NCI-H2081 treated with DMSO at 0.1 percent for 48 hours (cell line): ENCODE measurements around the gene ACOX1.
"Not testable (repeated sequence)": the region's sequence is repeated elsewhere in the genome, so short reads cannot be mapped to it uniquely, and the experiment has no call there.

ENCODE experiments used
- DNase-seq: peaks from one replicate; lab custom pipeline; 2025; lab: John Stamatoyannopoulos, UW

The ACOX1 gene

DNA sequence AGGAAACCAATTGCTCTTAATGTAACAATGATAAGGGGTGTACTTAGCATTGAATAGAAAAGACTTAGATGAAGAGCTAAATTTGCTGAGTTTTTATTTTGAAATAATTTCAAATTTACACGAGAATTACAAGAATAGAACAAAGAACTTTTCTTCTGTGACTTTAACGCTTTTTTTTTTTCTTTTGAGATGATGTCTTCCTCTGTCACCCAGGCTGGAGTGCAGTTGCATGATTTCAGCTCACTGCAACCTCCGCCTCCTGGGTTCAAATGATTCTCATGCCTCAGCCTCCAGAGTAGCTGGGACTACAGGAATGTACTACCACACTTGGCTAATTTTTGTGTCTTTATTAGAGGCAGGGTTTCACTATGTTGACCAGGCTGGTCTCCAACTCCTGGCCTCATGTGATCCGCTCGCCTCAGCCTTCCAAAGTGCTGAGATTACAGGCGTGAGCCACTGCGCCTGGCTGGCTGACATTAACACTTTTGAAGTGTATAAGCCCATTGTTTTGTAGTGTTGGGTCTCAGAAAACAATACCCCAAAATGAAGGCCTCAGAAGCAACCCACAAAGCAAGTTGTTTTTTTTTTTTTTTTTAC, 2.2 kb upstream of the ACOX1 start:
- DNase-seq: no peak

DNA sequence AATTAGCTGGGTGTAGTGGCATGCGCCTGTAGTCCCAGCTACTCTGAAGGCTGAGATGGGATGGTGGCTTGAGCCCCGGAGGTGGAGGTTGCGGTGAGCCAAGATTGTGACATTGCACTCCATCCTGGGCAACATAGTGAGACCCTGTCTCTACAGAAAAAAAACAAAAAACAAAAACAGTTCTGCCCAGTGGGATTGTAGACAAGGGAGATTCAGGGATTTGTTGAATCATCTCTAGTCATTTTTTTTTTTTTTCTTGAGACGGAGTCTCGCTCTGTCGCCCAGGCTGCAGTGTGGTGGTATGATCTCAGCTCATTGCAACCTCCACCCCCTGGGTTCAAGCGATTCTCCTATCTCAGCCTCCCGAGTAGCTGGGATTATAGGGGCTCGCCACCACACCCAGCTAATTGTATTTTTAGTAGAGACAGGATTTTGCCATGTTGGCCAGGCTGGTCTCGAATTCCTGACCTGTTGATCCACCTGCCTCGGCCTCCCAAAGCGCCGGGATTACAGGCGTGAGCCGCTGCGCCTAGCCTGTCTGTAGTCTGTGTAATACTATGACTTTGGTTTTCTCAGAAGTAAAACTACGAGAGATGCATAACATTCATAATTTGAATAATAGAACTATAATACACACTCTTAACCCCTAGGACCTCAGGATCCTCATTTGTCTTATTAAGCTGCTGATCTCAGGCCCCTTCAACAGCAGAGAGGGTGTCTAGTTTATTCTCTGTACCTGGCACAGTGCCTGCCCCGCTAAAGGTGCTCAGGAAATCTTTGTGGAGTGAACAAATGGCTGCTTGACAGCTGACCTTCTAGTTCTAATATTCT, 1.4 kb upstream of the ACOX1 start:
- no peak for DNase-seq

DNA sequence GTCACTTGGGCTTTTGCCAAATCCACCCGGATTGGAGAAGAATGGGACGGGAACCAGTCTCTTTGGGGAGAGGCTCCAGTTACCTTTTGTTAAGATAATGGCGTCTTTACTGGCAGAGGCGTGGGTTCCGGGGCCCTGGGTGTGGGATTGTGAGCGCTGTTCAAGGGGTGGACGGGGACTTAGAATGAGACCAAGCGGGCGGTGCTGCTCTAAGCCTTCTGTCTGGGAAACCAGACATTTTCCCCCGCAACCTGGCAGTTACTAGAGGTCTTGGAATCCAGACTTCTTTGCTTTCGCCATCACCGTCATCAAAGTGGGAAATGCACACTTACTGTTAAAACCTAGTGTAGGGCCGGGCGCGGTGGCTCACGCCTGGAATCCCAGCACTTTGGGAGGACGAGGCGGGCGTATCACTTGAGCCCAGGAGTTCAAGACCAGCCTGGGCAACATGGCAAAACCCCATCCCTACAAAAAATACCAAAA, 780 bp upstream of the ACOX1 start:
- DNase-seq: no peak

GRCh38 chr17:75976175-75976848, 2.7 kb downstream of the ACOX1 start:
- DNase-seq: no peak

DNA sequence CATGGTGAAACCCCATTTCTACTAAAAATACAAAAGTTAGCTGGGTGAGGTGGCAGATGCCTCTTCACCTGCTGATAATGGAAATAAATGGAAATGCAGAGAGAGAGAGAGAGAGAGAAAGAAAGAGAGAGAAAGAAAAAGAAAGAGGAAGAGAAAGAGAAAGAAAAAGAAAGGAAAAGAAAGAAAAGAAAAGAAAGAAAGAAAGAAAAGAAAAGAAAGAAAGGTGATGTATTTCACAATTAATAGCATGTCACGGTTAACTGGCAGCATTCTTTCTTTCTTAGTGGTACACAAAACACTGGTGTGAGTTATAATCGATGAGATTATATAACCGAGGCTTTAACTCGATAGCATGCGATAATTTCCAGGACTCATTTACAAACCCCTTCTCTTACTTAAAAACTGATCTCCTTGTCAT, 3.2 kb downstream of the ACOX1 start:
- no peak for DNase-seq

GRCh38 chr17:75975187-75975586, 3.8 kb downstream of the ACOX1 start:
- not testable (repeated sequence) for DNase-seq

DNA sequence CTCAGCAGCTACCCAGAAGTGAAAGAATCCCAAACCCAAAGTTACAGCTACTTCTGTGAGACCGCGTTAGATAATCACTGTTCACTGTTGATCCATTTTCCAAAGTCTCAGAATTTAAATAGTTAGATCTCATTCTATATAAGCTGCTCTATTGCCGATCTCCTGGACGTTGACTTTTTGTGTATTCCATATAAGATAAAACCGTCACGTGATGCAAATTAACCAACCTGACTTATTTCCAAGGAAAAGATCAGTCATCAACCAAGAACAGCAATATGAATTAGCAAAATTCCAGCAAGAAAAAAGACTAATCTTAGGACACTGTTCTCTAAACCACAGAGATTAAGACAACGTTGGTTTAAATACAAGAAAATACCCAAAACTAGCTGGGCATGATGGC, 8.3 kb downstream of the ACOX1 start:
- no peak for DNase-seq

- no peak for DNase-seq
These were observed 8.9 kb downstream of the ACOX1 start for GRCh38 chr17:75970011-75970523.

DNA sequence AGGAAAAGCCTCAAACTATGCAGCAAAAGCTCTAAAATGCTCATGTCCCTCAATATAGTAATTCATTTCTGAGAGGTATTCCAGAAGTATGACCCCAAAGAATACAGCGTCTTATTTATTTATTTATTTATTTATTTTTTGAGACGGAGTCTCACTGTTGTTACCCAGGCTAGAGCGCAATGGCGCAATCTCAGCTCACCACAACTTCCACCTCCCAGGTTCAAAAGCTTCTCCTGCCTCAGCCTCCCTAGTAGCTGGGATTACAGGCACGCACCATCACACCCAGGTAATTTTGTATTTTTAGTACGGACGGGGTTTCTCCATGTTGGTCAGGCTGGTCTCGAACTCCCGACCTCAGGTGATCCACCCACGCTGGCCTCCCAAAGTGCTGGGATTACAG, 9.9 kb downstream of the ACOX1 start:
- DNase-seq: not testable (repeated sequence)

DNA sequence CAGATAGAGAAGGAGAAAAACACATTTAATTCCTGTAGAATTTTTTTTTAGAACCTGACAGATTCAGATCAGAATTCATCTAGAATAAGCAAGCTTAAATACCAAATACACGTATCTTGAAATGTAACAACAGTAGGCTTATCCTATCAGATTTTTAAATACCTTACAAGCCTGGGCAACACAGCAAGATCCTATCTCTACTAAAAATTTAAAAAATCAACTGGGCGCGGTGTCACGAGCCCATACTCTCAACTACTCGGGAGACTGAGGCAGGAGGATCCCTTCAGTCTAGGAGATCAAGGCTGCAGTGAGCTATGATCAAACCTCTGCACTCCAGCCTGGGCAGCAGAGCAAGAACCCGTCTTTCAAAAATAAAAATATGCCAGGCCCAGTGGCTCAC, 13.5 kb downstream of the ACOX1 start:
- no peak for DNase-seq

- DNase-seq: no peak
These were observed 19.0 kb downstream of the ACOX1 start for GRCh38 chr17:75959839-75960511.

DNA sequence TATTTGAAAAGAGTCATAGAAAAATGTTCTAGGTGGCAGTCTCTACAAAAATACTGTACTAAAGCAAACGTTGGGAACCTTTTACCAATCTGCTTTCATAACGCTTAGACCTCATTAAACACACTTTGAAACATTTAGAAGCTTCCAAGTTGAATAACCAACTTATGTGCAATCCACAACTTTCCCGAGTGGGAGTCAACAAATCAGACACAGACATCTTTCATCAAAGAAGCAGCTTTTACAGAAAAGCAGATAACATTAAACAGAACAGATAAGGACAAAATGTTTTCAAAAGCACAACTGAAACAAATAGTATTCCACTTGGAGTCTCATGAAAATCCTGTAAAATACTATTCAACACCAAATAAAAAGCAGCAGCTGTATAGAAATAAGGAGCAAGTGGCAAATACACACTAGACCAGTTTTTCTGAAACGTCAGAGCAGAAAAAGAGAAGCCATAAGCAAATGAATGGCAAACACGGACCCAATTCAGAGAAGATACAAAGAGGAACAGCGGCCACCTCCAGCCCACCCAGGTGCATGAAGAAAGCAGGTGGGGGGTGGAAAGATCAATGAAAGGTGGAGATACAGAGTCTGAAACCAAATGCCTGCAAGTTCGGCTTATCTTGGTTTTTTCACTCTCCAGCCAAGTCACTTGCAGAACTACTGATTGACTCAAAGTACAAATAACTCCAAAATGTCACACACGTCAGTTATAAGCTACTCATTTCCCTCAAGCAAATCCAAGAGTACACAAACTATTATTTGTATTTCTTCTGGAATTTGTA, 19.7 kb downstream of the ACOX1 start:
- no peak for DNase-seq

- no peak for DNase-seq
These were observed 28.0 kb downstream of the ACOX1 start for GRCh38 chr17:75950855-75951554.

DNA sequence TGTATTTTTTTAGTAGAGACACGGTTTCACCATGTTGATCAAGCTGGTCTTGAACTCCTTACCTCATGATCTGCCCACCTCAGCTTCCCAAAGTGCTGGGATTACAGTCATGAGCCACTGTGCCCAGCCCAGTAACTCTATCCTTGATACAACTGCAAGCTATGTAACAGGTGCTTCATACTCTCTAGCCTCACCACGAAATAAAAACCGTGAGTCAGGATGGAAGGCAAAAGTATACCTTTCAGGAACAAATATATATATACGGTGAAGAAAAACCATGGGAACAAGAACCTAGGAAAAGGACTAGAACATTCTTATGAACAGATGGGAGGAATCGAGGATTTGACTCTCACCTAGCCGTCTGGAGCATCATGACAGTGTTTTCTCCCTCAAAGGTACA, 28.5 kb downstream of the ACOX1 start:
- DNase-seq: no peak

- DNase-seq: no peak
These were observed 33.8 kb downstream of the ACOX1 start for GRCh38 chr17:75945211-75945610.

DNA sequence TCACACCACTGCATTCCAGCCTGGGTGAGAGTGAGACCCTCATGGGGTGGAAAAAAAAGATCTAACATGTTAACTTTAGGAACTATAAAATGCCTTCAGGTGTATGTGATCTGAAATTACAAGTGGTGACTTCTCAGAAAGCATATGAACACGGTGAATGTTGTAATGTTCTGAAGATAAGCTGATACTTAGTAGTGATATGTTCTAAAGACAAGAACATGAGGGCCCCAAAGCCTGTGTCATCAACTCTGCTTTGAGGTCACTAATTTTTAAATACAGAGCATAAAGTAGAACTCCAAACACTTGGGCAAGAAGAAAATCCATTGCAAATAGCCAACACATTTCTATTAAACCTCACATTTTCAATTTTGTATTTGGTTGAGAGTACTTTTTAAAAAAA, 35.5 kb downstream of the ACOX1 start:
- DNase-seq: no peak

- DNase-seq: no peak
These were observed 36.5 kb downstream of the ACOX1 start for GRCh38 chr17:75942473-75942872.

DNA sequence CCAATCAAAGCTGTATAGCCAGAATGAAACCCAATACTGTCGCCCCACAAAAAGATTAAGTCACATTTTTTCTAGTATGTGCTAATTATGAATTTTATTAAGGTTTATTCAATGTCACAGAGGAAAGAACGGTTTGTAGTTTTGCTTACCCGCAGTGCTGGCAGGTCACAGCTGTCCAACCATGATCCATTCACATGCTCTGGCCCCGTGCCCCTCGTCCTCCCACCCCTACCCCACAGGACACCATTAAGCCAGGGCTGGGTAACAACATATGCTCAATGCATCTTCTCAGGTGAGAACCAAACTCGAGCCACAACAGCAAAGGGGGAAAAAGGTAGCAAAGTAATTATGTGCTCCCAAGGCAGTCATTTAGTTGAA, 37.5 kb downstream of the ACOX1 start:
- DNase-seq: no peak

DNA sequence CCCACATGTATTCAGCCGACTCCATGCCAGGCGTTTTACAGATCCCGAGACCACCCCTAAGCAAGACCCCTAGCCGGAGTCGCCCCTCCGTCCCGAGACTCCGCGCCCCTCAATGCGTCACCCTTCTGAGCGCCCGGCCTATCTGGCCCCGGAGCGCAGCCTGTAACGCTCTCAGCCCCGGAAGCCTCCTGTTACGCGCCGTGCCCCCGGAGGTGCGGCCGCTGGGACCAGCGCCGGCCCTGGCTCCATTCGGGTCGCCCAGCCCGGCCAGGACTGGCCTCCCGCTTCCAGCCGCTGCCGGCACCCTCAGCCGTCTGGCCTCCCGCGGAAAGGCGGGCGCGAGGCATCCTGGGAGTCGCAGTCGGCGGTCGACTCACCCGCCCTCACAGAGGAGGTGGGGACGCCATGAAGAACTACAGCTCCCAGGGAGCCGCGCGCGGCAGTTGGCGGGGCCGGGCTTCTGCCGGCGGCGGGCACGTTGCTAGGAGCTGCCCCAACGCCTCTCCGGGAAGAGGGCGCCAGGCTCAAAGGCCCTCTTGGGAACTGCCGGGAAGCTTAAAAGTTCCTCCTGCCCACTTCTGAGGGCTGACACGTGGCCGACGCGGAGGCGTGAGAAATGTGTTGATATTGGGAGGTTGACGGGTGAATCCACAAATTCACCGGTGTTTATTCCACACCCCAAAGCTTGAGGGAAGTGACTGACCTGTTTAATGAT, 38.1 kb downstream of the ACOX1 start, which contains the start of gene FBF1:
TSS of gene FBF1 (minus strand) at position 316 of the 715 bp plus-strand sequence. CDS start 2,893 bp downstream, outside the sequence.
- DNase-seq: peak; percentile 90

- DNase-seq: no peak
These were observed 41.3 kb downstream of the ACOX1 start for GRCh38 chr17:75937652-75938051.
